GM21367 (cell line): ENCODE measurements around the gene CCDC92.

Experiments
- ATAC-seq: cut with Tn5 transposase; IDR thresholded peaks from one replicate; pipeline ENCODE4 v1.9.1; 2021; ENCODE audit not compliant: unreplicated experiment

The CCDC92 gene

DNA sequence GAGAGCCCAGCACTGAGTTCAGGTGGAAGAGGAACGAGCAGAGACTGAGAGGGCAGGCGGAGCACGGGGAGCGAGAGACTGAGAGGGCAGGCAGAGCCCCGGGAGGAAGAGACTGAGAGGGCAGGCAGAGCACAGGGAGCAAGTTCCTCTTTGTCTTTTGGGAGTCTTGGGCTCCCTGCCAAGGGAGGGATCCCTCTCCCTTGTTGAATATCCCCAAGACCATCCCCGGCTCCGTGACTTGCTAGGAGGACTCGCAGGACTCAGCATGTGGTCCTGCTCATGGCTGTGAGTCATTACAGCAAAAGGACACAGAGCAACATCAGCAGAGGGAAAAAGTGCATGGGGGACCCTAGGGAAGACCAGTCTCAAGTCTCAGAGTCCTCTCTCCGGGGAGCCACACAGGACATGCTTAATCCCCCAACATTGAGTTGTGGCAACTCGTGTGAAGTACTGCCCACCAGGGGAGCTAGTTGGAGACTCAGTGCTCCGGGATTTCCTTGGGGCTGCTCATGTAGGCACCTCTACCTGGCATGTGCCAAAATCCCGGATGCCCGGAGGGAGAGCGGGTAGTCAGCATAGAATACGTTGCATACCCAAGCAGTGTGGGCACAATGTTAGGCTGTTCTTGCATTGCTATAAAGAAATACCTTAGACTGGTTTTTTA is 81.0 kb downstream of the CCDC92 start:
- ATAC-seq = no peak

- ATAC-seq = no peak
These were observed 81.6 kb downstream of the CCDC92 start for GRCh38 chr12:123891011-123891410.

GRCh38 chr12:123890536-123890902 is 82.1 kb downstream of the CCDC92 start:
- no peak for ATAC-seq

DNA sequence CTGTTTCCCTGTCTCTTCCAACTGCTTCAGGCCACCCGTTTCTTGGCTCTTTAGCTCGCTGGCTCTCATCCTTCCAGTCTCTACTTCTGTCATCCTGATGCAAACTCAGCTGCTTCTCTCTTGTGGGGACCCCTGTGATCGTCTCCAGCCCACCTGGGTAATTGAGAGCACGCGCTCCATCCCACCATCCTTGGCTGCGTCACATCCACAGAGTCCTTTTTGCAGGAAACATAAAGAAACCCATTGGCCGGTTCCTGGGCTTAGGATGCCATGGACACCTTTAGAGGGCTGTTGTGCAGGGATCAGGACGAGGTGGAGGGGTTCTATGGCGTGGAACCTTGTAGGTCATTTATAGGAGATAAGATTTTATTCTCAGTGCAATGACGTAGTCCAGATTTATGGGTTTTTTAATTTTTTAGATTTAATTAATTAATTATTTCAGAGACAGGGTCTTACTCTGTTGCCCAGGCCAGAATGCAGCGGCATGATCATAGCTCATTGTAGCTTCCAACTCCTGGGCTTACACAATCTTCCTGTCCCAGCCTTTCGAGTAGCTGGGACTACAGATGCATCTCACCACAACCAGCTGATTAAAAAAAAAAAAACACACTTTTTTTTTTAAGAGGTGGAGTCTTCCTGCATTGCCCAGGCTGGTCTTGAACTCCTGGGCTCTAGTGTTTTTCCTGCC is 82.6 kb downstream of the CCDC92 start:
- ATAC-seq = no peak

- no peak for ATAC-seq
These were observed 83.6 kb downstream of the CCDC92 start for GRCh38 chr12:123888989-123889388.

DNA sequence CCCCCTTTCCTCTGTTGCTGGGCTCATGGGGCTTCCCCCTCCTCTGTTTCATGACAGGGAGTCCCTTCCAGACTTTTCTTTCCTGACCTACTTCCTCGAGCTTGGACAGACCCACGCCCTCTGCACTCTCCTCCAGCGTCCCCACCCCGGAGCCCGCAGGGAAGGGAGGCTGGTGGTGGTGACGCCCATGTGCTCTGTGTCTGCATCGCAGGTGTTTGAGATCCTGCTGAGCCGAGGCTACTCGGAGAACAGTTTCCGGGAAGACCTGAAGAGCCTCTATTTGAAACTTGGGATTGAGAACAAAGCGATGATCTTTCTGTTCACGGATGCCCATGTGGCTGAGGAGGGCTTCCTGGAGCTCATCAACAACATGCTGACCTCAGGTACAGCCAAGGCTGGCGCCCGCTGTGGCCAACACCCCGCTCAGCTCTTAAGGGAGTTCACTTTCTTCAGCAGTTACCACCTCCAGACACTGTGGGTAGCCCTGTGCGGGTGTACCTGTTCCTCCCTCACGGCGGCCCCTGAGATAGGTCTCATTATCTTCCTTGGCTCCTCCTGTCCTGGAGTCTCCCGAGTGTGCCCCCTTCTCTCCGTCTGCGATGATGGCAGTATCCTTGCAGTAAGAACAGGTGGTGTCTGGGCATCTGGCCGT is 85.6 kb downstream of the CCDC92 start:
- no peak for ATAC-seq

DNA sequence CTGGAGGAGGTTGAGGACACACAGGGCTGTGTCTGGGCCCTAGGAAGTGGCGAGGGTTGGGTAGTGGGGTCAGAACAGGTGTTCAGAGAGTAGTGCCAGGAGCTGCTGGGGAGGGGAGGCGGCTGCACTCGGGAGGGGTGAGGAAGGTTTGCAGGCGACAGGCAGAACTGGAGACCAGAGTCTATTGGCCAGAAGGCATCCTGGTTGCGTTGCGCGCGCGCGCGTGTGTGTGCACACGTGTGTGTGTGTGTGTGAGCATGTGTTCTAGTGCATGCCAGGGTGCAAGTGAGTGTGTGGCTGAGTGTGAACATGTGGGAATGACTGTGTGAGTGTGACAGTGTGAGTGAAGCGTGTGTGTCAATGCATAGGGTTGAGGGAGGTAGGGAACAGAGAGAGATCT is 86.4 kb downstream of the CCDC92 start:
- ATAC-seq = no peak
